HCT116 (cell line): ENCODE results near the gene SARNP. TPM values are rescaled to one million over a fixed set of nuclear protein-coding genes. Genes with fewer than 3 reads are reported as not detected.

Experiments
- ATAC-seq: fragments of 200-7000 bp; cut with Tn5 transposase; 2 replicates; pipeline ENCODE4 v1.9.1; 2020; ENCODE audit warnings: mild to moderate bottlenecking, moderate library complexity
- BruUV-seq: library from RNA; stranded (reverse); fragments of 400-500 nt; replicated peaks from 2 replicates; lab custom pipeline; 2021; lab: Mats Ljungman, UMichigan
- CTCF ChIA-PET: fragments of 300-600 bp; sonication (Branson Sonifier 250); formaldehyde crosslinking; loops from one replicate; lab custom pipeline; 2021; ENCODE audit warnings: antibody characterized with exemption; lab: Charles Lee
- POLR2A ChIA-PET: fragments of 300-600, 350-600 bp; sonication (Branson Sonifier 250); formaldehyde crosslinking; loops from one replicate; lab custom pipeline; 2021; ENCODE audit warnings: antibody characterized with exemption; lab: Charles Lee
- RAD21 ChIA-PET, 2 experiments: fragments of 300-600 bp; sonication (Branson Sonifier 250); formaldehyde crosslinking; loops; one replicate each; lab custom pipeline; 2023; ENCODE audit warnings: low total read pairs in 2 of 2; ENCODE audit not compliant: uncharacterized antibody in 2 of 2, unreplicated experiment in 2 of 2, low non-redundant PET in 1 of 2; lab: Charles Lee
- DNase-seq: peaks from one replicate; pipeline ENCODE4 v3.0.0-alpha.2; 2010; ENCODE audit warnings: low read depth, low spot score
- H2AFZ ChIP-seq: fragments of 200-600 bp; shearing (Covaris generic), sonication (generic); 2 replicates; pipeline ENCODE4 v1.6.1; 2017; ENCODE audit warnings: low read depth, mixed run types, mixed read lengths, antibody characterized with exemption, low read length; ENCODE audit not compliant: poor library complexity, severe bottlenecking
- H3K27ac ChIP-seq: 2 replicates; pipeline ENCODE4 v1.5.1; 2012; ENCODE audit warnings: low read depth, low read length
- H3K27me3 ChIP-seq: fragments of 200-600 bp; sonication (generic); 2 replicates; pipeline ENCODE4 v1.6.1; 2016; ENCODE audit warnings: mixed run types, low read length, mixed read lengths; ENCODE audit not compliant: insufficient read depth
- H3K36me3 ChIP-seq, 2 experiments: fragments of 200-500 bp in 1 of 2; fragments of 200-600 bp in 1 of 2; sonication (Bioruptor generic) in 1 of 2; sonication (generic) in 1 of 2; 2 replicates each; pipeline versions ENCODE4 v1.5.1 to v1.6.1; 2014 to 2016; ENCODE audit warnings: low read length in 2 of 2, inconsistent platforms in 1 of 2, mixed read lengths in 1 of 2, mixed run types in 1 of 2; ENCODE audit not compliant: insufficient read depth in 2 of 2, control insufficient read depth in 1 of 2
- H3K4me1 ChIP-seq, 2 experiments: fragments of 200-600 bp in 1 of 2; sonication (generic) in 1 of 2; 2 replicates each; pipeline versions ENCODE4 v1.5.1 to v1.6.1; 2012 to 2017; ENCODE audit warnings: low read length in 2 of 2, inconsistent platforms in 1 of 2, mild to moderate bottlenecking in 1 of 2, mixed read lengths in 1 of 2, mixed run types in 1 of 2, moderate library complexity in 1 of 2; ENCODE audit not compliant: insufficient read depth in 2 of 2, control insufficient read depth in 1 of 2
- H3K4me2 ChIP-seq: fragments of 200-600 bp; sonication (generic); 2 replicates; pipeline ENCODE4 v1.6.1; 2017; ENCODE audit warnings: mixed run types, low read length, mixed read lengths
- H3K4me3 ChIP-seq, 2 experiments: fragments of 200-600 bp in 1 of 2; sonication (generic) in 1 of 2; replicated peaks in 1 of 2; 2 replicates each; pipeline ENCODE4 v1.5.1; 2011 to 2016; ENCODE audit warnings: low read length in 2 of 2, control low read depth in 1 of 2, low read depth in 1 of 2, mild to moderate bottlenecking in 1 of 2, mixed read lengths in 1 of 2, mixed run types in 1 of 2
- H3K79me2 ChIP-seq: fragments of 200-600 bp; sonication (generic); 2 replicates; pipeline ENCODE4 v1.6.1; 2017; ENCODE audit warnings: mild to moderate bottlenecking, mixed run types, low read length, moderate library complexity, mixed read lengths; ENCODE audit not compliant: insufficient read depth
- H3K9ac ChIP-seq: fragments of 200-600 bp; sonication (generic); 2 replicates; pipeline ENCODE4 v1.6.1; 2016; ENCODE audit warnings: low read length, mixed read lengths
- H3K9me2 ChIP-seq: fragments of 200-600 bp; sonication (generic), shearing (Covaris generic); 2 replicates; pipeline ENCODE4 v1.6.1; 2017; ENCODE audit warnings: mixed run types, mild to moderate bottlenecking, moderate library complexity; ENCODE audit not compliant: insufficient read depth
- H3K9me3 ChIP-seq, 2 experiments: fragments of 200-500 bp in 1 of 2; fragments of 200-600 bp in 1 of 2; sonication (Bioruptor generic) in 1 of 2; sonication (generic) in 1 of 2; 2 replicates each; pipeline ENCODE4 v1.6.1; 2014 to 2017; ENCODE audit warnings: low read length in 2 of 2, mixed read lengths in 2 of 2, inconsistent platforms in 1 of 2, low read depth in 1 of 2, mild to moderate bottlenecking in 1 of 2, mixed run types in 1 of 2, moderate library complexity in 1 of 2; ENCODE audit not compliant: control insufficient read depth in 1 of 2, insufficient read depth in 1 of 2
- H4K20me1 ChIP-seq: fragments of 200-600 bp; sonication (generic), shearing (Covaris generic); 2 replicates; pipeline ENCODE4 v1.6.1; 2017; ENCODE audit warnings: mixed run types, mild to moderate bottlenecking, moderate library complexity; ENCODE audit not compliant: insufficient read depth
- CBX3 ChIP-seq: IDR thresholded peaks from 2 replicates; pipeline ENCODE4 v1.6.1; 2012; ENCODE audit warnings: low read depth
- CEBPB ChIP-seq: IDR thresholded peaks from 2 replicates; pipeline ENCODE4 v1.6.1; 2012; ENCODE audit warnings: low read depth
- EGR1 ChIP-seq: IDR thresholded peaks from 2 replicates; pipeline ENCODE4 v1.6.1; 2012; ENCODE audit warnings: low read depth
- EZH2 ChIP-seq: fragments of 200-600 bp; sonication (generic); IDR thresholded peaks from 2 replicates; pipeline ENCODE4 v1.6.1; 2017; ENCODE audit warnings: antibody characterized with exemption, mixed run types
- EZH2phosphoT487 ChIP-seq: fragments of 200-600 bp; IDR thresholded peaks from 2 replicates; pipeline ENCODE4 v1.6.1; 2018; ENCODE audit warnings: antibody characterized with exemption, borderline replicate concordance
- FOSL1 ChIP-seq: IDR thresholded peaks from 2 replicates; pipeline ENCODE4 v1.6.1; 2012; ENCODE audit warnings: low read depth
- POLR2A ChIP-seq: IDR thresholded peaks from 2 replicates; pipeline ENCODE4 v1.7.0; 2011; ENCODE audit warnings: borderline replicate concordance; ENCODE audit not compliant: insufficient read depth, insufficient read length; ENCODE audit errors: extremely low read depth
- POLR2AphosphoS5 ChIP-seq: IDR thresholded peaks from 2 replicates; pipeline ENCODE4 v1.6.1; 2011; ENCODE audit warnings: mild to moderate bottlenecking, low read depth, low read length, moderate library complexity
- RAD21 ChIP-seq: IDR thresholded peaks from 2 replicates; pipeline ENCODE4 v1.6.1; 2012; ENCODE audit warnings: low read depth, mild to moderate bottlenecking
- SIN3A ChIP-seq: IDR thresholded peaks from 2 replicates; pipeline ENCODE4 v1.6.1; 2012; ENCODE audit warnings: low read depth
- SRF ChIP-seq: IDR thresholded peaks from 2 replicates; pipeline ENCODE4 v1.6.1; 2012; ENCODE audit warnings: low read depth
- YY1 ChIP-seq: IDR thresholded peaks from 2 replicates; pipeline ENCODE4 v1.6.1; 2011; ENCODE audit warnings: low read length, low read depth, moderate library complexity, mild to moderate bottlenecking; ENCODE audit not compliant: insufficient replicate concordance; ENCODE audit errors: extremely low read depth
- ZFX ChIP-seq: fragments of 450-650 bp; IDR thresholded peaks from 2 replicates; pipeline ENCODE4 v1.6.1; 2017
- ZNF274 ChIP-seq: fragments of 200-500 bp; sonication (Bioruptor generic); IDR thresholded peaks from 2 replicates; pipeline ENCODE4 v1.6.1; 2014; ENCODE audit warnings: mild to moderate bottlenecking, low read depth, low read length, inconsistent platforms
- intact Hi-C: fragments of 100-400 bp; cut with micrococcal nuclease; formaldehyde crosslinking; loops from 2 replicates; pipeline ENCODE4 v1.10.0; 2022
- total RNA-seq: library from RNA; stranded (reverse); gene quantifications from one replicate; pipeline ENCODE4 v1.2.1, GENCODE V29; 2021; ENCODE audit not compliant: unreplicated experiment
- TF ChIP-seq, protein P1 (sequence below): IDR thresholded peaks from 2 replicates; pipeline ENCODE4 v1.6.1; 2012; ENCODE audit warnings: low read depth
- TF ChIP-seq, protein P2 (sequence below): IDR thresholded peaks from 2 replicates; pipeline ENCODE4 v1.6.1; 2011; ENCODE audit warnings: mild to moderate bottlenecking, low read length, moderate library complexity; ENCODE audit not compliant: insufficient replicate concordance; ENCODE audit errors: extremely low read depth
- TF ChIP-seq, protein P3 (sequence below): IDR thresholded peaks from 2 replicates; pipeline ENCODE4 v1.6.1; 2012
- TF ChIP-seq, protein P4 (sequence below): IDR thresholded peaks from 2 replicates; pipeline ENCODE4 v1.6.1; 2012

SARNP gene
- total RNA-seq, 1 experiment from 2014 or later = 82.4 TPM

DNA sequence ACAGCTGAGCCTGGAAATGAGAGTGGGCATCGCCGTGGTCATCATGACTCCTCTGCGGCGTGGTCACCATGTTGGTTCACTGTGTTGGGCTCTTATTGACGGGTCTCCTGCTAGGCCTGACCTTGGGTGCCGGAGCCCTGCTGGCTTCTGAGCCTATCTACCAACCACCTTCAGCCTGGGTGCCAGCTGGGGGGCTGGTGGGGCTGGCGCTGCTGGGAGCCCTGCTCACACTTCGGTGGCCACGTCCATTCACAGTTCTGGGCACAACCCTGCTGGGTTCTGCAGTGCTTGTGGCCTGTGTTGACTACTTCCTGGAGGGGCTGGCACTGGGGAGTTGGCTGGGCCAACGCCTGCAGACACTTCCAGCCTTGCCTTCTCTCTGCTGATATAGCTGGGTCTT, 15.5 kb upstream of the SARNP start:
- H2AFZ ChIP-seq = no peak overlapping the region
- no peak overlapping the region for H3K27ac ChIP-seq
- H4K20me1 ChIP-seq = no peaks in the 10 kb centered on the region
- H3K9ac ChIP-seq = no peak overlapping the region
- intact Hi-C loops = no loop called here
- peaks cover 20% of the 10 kb centered on the region for H3K79me2 ChIP-seq
- H3K4me3 ChIP-seq = no peak overlapping the region
- H3K9me2 ChIP-seq = no peaks in the 10 kb centered on the region
- peaks cover 10 to 20% of the 10 kb centered on the region in 2 experiments; a peak in 3 of 4 replicates for H3K4me1 ChIP-seq
- no peaks in the 10 kb centered on the region for H3K9me3 ChIP-seq
- ChIA-PET RAD21 (no interaction called here), POLR2A (no interaction called here), CTCF (no interaction called here)
- no TSS peak for BruUV-seq
- no peak overlapping the region for H3K4me2 ChIP-seq
- H3K27me3 ChIP-seq = no peaks in the 10 kb centered on the region
- H3K36me3 ChIP-seq = peaks cover 0 to 4% of the 10 kb centered on the region in 2 experiments; a peak in 1 of 4 replicates
- ATAC-seq = no peak
- no peak for DNase-seq
- no peak for TF ChIP-seq EGR1
- TF ChIP-seq, protein P1, sequence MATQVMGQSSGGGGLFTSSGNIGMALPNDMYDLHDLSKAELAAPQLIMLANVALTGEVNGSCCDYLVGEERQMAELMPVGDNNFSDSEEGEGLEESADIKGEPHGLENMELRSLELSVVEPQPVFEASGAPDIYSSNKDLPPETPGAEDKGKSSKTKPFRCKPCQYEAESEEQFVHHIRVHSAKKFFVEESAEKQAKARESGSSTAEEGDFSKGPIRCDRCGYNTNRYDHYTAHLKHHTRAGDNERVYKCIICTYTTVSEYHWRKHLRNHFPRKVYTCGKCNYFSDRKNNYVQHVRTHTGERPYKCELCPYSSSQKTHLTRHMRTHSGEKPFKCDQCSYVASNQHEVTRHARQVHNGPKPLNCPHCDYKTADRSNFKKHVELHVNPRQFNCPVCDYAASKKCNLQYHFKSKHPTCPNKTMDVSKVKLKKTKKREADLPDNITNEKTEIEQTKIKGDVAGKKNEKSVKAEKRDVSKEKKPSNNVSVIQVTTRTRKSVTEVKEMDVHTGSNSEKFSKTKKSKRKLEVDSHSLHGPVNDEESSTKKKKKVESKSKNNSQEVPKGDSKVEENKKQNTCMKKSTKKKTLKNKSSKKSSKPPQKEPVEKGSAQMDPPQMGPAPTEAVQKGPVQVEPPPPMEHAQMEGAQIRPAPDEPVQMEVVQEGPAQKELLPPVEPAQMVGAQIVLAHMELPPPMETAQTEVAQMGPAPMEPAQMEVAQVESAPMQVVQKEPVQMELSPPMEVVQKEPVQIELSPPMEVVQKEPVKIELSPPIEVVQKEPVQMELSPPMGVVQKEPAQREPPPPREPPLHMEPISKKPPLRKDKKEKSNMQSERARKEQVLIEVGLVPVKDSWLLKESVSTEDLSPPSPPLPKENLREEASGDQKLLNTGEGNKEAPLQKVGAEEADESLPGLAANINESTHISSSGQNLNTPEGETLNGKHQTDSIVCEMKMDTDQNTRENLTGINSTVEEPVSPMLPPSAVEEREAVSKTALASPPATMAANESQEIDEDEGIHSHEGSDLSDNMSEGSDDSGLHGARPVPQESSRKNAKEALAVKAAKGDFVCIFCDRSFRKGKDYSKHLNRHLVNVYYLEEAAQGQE = no peak
- no peak for TF ChIP-seq POLR2A
- TF ChIP-seq CEBPB = no peak
- no peak for TF ChIP-seq ZNF274
- no peak for TF ChIP-seq SIN3A
- TF ChIP-seq, protein P2, sequence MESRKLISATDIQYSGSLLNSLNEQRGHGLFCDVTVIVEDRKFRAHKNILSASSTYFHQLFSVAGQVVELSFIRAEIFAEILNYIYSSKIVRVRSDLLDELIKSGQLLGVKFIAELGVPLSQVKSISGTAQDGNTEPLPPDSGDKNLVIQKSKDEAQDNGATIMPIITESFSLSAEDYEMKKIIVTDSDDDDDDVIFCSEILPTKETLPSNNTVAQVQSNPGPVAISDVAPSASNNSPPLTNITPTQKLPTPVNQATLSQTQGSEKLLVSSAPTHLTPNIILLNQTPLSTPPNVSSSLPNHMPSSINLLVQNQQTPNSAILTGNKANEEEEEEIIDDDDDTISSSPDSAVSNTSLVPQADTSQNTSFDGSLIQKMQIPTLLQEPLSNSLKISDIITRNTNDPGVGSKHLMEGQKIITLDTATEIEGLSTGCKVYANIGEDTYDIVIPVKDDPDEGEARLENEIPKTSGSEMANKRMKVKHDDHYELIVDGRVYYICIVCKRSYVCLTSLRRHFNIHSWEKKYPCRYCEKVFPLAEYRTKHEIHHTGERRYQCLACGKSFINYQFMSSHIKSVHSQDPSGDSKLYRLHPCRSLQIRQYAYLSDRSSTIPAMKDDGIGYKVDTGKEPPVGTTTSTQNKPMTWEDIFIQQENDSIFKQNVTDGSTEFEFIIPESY = no peak
- TF ChIP-seq YY1 = no peak
- no peak for TF ChIP-seq ZFX
- TF ChIP-seq, protein P3, sequence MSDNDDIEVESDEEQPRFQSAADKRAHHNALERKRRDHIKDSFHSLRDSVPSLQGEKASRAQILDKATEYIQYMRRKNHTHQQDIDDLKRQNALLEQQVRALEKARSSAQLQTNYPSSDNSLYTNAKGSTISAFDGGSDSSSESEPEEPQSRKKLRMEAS = no peak
- TF ChIP-seq FOSL1 = no peak
- no peak for TF ChIP-seq SRF
- TF ChIP-seq POLR2AphosphoS5 = no peak
- no peak for TF ChIP-seq RAD21
- TF ChIP-seq EZH2 = no peak
- TF ChIP-seq EZH2phosphoT487 = no peak
- TF ChIP-seq CBX3 = no peak
- TF ChIP-seq, protein P4, sequence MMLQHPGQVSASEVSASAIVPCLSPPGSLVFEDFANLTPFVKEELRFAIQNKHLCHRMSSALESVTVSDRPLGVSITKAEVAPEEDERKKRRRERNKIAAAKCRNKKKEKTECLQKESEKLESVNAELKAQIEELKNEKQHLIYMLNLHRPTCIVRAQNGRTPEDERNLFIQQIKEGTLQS = no peak
